Activated gamma-delta T cell treated with anti-CD3 and anti-CD28 coated beads, Interleukin-2, amount 50 U/mL, for 16 hours (primary cell): ENCODE results near the gene SYNGR1.
"Not testable (repeated sequence)": the region's sequence is repeated elsewhere in the genome, so short reads cannot be mapped to it uniquely, and the experiment has no call there.

ENCODE experiments used
- DNase-seq: peaks from one replicate; pipeline ENCODE4 v3.0.0-alpha.2; 2020; ENCODE audit warnings: low read depth

The SYNGR1 gene

DNA sequence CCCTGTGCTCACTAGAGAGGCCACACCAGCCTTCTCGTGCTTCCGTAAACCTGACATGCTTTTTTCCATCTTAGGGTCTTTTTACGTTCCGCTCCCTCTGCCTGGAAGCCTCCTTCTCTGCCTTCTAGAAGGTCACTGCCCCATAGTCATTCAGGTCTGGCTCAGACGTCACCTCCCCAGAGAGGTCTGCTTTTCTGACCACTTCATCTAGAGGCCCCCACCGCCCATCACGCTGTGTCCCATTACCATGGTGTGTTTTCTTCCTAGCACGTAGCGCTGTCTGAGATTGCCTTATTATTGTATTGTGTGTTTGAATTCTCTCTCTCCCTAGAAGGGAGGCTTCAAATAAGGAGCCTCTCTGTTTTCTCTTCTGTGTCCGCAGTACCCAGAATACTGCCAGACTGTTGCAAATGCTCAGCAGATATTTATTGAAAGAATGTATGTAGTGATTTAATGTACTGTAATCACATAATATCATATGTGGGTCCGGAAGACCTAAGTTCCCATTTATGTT is 59.8 kb downstream of the SYNGR1 start:
- DNase-seq, result no peak

- no peak for DNase-seq
Measured at GRCh38 chr22:39410264-39410663, 60.5 kb downstream of the SYNGR1 start.

- not testable (repeated sequence) for DNase-seq
Measured at GRCh38 chr22:39411828-39412365, 62.1 kb downstream of the SYNGR1 start.

DNA sequence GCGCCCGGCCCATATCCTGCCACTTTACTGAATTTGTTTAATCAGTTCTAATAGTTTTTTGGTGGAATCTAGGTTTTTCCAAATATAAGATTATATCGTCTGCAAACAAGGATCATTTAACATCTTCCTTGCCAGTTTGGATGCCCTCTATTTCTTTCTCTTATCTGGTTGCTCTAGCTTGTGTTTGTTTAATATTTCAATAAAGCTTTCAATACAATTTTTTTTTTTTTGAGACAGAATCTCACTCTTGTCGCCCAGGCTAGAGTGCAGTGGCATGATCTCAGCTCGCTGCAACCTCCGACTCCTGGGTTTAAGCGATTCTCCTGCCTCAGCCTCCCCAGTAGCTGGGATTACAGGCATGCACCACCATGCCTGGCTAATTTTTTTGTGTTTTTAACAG is 63.4 kb downstream of the SYNGR1 start:
- DNase-seq, result not testable (repeated sequence)

GRCh38 chr22:39414377-39414776 is 64.6 kb downstream of the SYNGR1 start:
- DNase-seq, result no peak

DNA sequence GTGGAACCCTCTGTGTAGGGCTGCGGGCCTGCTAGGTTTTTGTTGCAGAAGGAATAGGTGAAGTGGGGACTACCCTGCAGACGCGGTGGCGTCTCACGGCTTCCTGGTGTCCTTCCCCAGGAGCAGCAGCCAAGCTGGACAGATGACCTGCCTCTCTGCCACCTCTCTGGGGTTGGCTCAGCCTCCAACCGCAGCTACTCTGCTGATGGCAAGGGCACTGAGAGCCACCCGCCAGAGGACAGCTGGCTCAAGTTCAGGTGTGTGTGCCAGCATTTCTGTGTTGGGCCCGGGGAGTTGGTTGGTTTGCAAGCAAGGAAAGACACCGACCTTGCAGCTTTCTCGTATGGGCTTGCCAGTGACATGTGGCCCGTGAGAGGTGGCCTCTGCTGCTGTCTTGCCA is 65.1 kb downstream of the SYNGR1 start:
- DNase-seq, result no peak

- no peak for DNase-seq
Measured at GRCh38 chr22:39415506-39415905, 65.7 kb downstream of the SYNGR1 start.

DNA sequence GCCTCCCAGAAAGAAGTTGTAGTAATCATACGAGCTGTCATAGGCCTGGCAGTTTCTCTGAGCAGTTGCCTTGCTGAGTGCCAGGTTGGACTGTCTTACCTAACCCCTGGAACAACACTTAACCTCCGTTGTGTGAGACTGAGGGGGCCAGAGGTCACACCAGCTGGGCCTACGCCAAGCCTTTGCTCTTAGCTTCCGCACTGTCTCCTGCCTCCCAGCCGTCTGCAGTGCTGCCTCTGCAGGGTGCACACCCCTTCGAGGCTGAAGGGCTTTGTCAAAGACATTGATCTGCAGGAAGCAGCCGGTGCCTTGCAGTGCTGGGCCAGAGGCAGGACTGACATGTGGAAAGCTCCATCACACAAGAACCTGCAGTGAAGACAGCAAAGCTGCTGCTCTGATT is 66.5 kb downstream of the SYNGR1 start:
- DNase-seq, result no peak

DNA sequence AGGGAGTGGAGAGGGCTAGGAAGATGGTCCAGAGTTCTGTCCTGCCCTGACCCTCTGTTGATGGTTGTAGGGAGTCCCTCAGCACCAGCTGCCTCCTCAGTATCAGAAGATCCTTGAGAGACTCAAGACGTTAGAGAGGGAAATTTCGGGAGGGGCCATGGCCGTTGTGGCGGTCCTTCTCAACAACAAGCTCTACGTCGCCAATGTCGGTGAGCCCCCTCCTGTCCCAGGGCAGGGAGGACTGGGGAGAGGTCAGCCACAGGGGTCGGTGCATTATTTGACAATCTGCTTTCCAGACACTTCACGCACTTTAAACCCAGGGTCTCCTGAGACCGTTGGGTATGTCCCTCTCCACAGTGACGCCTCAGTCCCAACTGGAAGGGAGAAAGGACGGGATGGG is 67.8 kb downstream of the SYNGR1 start:
- DNase-seq, result no peak

GRCh38 chr22:39418696-39419095 is 68.9 kb downstream of the SYNGR1 start:
- DNase-seq, result no peak

DNA sequence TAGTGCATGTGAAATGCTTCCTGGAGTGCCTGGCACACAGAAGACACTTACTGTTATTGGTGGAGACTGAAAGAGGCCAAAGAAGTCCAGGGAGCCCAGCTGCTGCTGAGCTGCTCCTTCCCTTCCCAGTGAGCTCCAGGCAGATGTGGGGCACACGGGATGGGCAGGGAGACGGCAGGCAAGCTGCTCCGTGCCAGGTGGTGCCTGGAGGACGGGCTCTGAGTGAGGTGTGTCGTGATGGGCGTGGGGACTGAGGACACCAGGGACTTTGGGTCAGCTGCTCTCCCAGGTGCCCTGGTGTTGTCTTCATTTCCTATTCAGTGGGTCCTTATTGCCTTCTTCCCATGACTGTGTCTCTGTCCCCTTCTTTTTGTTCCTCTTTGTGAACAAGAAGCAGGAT is 69.3 kb downstream of the SYNGR1 start:
- no peak for DNase-seq

DNA sequence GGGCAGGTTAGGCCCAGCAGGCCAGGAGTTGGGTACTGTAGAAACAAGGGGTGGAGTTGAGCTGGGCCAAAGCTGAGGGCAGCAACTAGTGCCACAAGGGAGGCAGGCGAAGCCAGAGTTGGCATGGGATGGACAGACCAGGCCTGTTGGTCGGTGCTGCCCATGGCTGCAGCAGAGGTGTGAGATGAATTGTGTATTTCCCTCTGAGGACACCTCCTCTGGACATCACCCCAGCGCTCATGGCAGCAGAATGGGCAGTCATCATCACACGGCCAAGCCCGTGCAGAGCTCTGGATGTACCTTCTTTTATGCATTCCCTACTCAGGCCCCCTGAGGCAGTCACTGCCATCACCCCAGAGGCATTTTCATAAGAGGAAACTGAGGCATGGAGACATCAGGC is 70.1 kb downstream of the SYNGR1 start:
- no peak for DNase-seq

- DNase-seq, result no peak
Measured at GRCh38 chr22:39421691-39422090, 71.9 kb downstream of the SYNGR1 start.

DNA sequence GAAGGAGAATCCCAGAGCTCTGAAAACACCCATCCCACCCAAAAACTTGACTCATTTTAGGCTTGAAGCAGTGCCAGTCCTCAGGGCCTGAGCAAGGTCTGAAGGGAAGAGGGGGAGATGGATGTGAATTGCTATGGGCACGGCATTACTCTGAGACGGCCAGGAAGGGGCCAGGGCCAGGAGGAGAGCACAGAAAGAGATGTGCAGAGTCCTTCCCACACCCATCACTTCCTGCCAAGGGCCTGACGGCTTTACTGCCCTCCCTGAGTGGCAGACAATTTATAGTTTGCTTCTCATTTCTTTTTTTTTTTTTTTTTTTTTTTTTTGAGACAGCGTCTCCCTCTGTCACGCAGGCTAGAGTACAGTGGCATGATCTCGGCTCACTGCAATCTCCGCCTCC is 72.3 kb downstream of the SYNGR1 start:
- no peak for DNase-seq

DNA sequence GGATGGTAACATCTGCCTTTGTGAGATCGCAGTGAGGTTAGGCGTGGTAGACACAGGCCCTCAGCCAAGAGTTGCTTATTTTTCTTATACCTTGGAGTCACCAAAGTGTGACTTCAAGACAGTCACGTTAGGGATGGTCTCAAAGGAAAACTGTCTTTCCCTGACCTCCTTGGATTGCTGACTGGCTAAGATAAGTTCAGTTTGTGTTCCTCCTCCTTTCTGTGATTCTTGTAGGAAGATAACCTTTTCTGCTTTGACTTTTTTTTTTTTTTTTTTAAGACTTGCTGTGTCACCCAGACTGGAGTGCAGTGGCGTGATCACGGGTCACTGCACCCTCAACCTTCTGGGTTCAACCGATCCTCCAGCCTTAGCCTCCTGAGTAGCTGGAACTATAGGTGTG is 72.9 kb downstream of the SYNGR1 start:
- DNase-seq, result no peak

GRCh38 chr22:39423976-39424375 is 74.2 kb downstream of the SYNGR1 start:
- DNase-seq, result no peak

GRCh38 chr22:39426380-39427043 is 76.7 kb downstream of the SYNGR1 start:
- DNase-seq, result no peak

DNA sequence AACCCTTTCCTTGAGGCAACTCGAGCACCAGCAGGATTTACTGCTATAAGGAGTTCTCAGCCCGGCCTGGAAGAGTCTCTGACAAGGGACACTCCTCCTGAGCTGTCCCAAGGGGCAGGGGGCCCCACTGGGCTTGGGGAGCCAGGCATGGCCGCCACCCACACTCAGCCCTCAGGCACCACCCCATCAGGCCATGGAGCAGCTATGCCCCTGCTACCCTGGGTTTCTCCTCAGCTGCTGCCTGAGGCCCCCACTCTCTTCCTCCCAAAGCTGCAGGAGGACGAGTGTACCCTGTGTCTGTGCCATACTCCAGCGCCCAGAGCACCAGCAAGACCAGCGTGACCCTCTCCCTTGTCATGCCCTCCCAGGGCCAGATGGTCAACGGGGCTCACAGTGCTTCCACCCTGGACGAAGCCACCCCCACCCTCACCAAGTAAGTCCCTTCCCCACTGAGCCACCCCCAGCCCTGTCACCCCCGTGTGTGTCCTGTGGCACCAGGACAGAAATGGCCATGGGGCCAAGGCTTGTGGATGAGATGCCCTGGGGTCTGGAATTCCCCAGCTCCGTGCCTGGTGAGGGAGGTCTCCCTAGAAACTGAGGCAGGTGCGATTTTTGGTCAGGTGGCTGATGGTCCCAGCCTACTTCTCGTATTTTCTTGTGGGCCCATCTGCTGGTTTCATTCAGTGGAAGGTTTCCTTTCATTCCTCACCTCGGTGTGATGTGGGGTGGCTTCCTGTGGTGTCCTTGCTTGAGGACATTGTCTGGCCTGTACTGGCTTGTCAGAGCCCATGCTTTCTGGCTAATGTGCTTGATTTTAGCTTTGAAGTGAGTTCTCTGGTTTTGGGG is 78.2 kb downstream of the SYNGR1 start:
- no peak for DNase-seq

GRCh38 chr22:39428597-39429071 is 78.8 kb downstream of the SYNGR1 start:
- DNase-seq, result no peak

DNA sequence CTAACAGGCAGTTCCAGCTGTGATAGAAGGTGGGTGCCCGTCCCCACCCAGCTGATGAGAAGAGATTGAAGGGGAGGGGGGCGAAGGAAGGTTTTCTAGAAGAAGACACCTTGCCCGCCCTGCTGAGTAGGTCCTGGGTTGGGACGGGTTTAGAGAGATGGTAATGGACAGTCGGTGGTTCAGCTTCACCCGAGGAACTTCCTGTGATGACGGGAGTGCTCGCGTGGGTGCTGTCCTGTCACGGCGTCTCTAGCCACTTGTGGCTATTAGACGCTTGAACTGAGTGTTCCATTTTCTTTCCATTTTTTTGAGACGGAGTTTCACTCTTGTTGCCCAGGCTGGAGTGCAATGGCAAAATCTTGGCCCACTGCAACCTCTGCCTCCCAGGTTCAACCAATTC is 79.4 kb downstream of the SYNGR1 start:
- DNase-seq, result no peak

GRCh38 chr22:39429916-39430575 is 80.3 kb downstream of the SYNGR1 start:
- DNase-seq, result no peak

DNA sequence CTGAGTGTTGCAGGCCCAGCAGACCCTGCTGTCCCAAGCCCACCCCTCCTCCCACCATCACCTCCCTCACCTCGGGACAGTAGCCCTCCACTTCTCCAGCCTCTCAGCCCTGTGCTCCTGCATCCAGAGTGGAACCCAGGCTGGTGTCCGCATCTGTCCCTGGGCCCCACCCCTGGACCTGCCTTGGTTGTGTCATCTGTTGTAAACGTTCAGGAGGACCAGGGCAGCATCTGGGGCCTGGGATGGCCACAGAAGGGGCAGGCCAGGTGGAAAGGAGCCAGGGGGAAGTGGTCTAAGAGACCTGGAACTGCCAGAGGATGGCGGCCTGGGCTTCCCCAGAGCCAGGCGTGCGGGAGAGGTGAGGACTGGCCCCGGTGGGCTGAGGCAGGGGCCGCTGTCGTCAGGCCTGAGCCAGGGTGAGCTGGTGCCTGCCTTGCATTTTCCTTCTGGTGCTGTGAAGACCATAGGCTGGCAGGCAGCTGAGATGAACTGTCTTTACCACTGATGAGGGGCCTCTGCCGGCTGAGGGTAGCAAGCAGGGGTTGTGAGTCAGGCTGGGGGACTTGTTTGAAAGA is 80.9 kb downstream of the SYNGR1 start:
- no peak for DNase-seq
